Neural progenitor cell (in vitro differentiated cells): ENCODE measurements around the gene RBM19. TPM values are rescaled to one million over a fixed set of nuclear protein-coding genes. Genes with fewer than 3 reads are reported as not detected.

Experiments
- DNase-seq: peaks from one replicate; pipeline ENCODE4 v3.0.0-alpha.2; 2016; ENCODE audit warnings: low spot score
- H2AFZ ChIP-seq: fragments of 200-600 bp; sonication (generic); replicated peaks from 2 replicates; pipeline ENCODE4 v1.6.1; 2016; ENCODE audit warnings: antibody characterized with exemption
- H3F3A ChIP-seq: fragments of 200-600 bp; sonication (generic); 2 replicates; pipeline ENCODE4 v1.6.1; 2016; ENCODE audit warnings: antibody characterized with exemption, low read depth
- H3K27ac ChIP-seq: fragments of 200-600 bp; sonication (generic); 2 replicates; pipeline ENCODE4 v1.5.1; 2016; ENCODE audit warnings: mild to moderate bottlenecking
- H3K27me3 ChIP-seq: fragments of 200-600 bp; sonication (generic); 2 replicates; pipeline ENCODE4 v1.6.1; 2016; ENCODE audit warnings: mild to moderate bottlenecking, moderate library complexity
- H3K36me3 ChIP-seq: fragments of 200-600 bp; sonication (generic); 2 replicates; pipeline ENCODE4 v1.5.1; 2016
- H3K4me1 ChIP-seq: fragments of 200-600 bp; sonication (generic); 2 replicates; pipeline ENCODE4 v1.6.1; 2016; ENCODE audit warnings: mixed run types
- H3K4me2 ChIP-seq: fragments of 200-600 bp; sonication (generic); 2 replicates; pipeline ENCODE4 v1.6.1; 2016
- H3K4me3 ChIP-seq: fragments of 200-600 bp; sonication (generic); 2 replicates; pipeline ENCODE4 v1.5.1; 2016
- H3K79me2 ChIP-seq: fragments of 200-600 bp; sonication (generic); 2 replicates; pipeline ENCODE4 v1.6.1; 2016; ENCODE audit warnings: low read depth
- H3K9ac ChIP-seq: fragments of 200-600 bp; sonication (generic); 2 replicates; pipeline ENCODE4 v1.6.1; 2016
- H3K9me3 ChIP-seq: fragments of 200-600 bp; sonication (generic); 2 replicates; pipeline ENCODE4 v1.5.1; 2016; ENCODE audit warnings: low read depth
- H4K20me1 ChIP-seq: fragments of 200-600 bp; sonication (generic); 2 replicates; pipeline ENCODE4 v1.6.1; 2016; ENCODE audit warnings: low read depth
- H3K27ac Mint-ChIP-seq: 3 replicates; pipeline ENCODE4 v1.8.0; 2021; ENCODE audit warnings: mixed read lengths
- H3K27me3 Mint-ChIP-seq: 2 replicates; pipeline ENCODE4 v1.8.0; 2022; ENCODE audit warnings: low read depth, mild to moderate bottlenecking, inconsistent platforms, moderate library complexity, mixed read lengths; ENCODE audit not compliant: insufficient read depth
- H3K36me3 Mint-ChIP-seq: 3 replicates; pipeline ENCODE4 v1.8.0; 2021; ENCODE audit warnings: mixed read lengths
- H3K4me1 Mint-ChIP-seq: 3 replicates; pipeline ENCODE4 v1.8.0; 2021; ENCODE audit warnings: mixed read lengths
- H3K4me3 Mint-ChIP-seq: 3 replicates; pipeline ENCODE4 v1.8.0; 2021; ENCODE audit warnings: mild to moderate bottlenecking, moderate library complexity, mixed read lengths
- H3K9me3 Mint-ChIP-seq: 3 replicates; pipeline ENCODE4 v1.8.0; 2020; ENCODE audit warnings: mixed read lengths
- EZH2 ChIP-seq: fragments of 200-600 bp; sonication (generic); IDR thresholded peaks from 2 replicates; pipeline ENCODE4 v1.6.1; 2017; ENCODE audit warnings: antibody characterized with exemption, mild to moderate bottlenecking, moderate library complexity
- EZH2phosphoT487 ChIP-seq: fragments of 200-600 bp; sonication (generic); IDR thresholded peaks from 2 replicates; pipeline ENCODE4 v1.6.1; 2017; ENCODE audit warnings: antibody characterized with exemption
- total RNA-seq: library from RNA; depleted of rRNA; stranded (reverse); fragments of >200 nt; gene quantifications from 2 replicates; pipeline ENCODE4 v1.2.3, GENCODE V29; 2015; ENCODE audit warnings: low replicate concordance
- TF ChIP-seq, protein P1 (sequence below): fragments of 200-600 bp; sonication (generic); IDR thresholded peaks from 2 replicates; pipeline ENCODE4 v1.5.1; 2017; ENCODE audit warnings: antibody characterized with exemption, mild to moderate bottlenecking

RBM19 gene
- total RNA-seq, 1 donor from 2014 or later, result 23.5 TPM

DNA sequence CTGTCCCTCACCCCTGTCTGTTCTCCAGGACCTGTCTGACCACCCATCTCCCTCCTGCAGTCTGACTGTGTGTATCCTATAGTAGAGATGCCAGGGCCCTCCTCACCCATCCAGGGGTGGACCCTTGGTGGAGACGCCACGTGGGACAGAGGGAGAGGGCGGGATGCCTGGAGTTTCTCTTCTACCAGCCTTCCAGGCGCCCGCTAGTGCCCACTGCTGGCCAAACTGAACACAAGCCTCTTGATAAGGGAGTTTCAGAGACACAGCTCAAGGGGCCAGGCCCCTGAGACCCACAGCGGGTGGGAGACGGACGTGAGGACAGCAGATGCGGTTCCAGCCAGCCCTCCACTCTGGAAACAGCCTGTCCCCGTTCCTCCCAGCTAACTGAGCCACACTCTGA lies 147.3 kb downstream of the RBM19 start:
- Mint-ChIP-seq H3K27me3 (peaks cover 15% of the 10 kb centered on the region), H3K4me3 (peak overlapping the region; percentile 68), H3K4me1 (peaks cover 70% of the 10 kb centered on the region), H3K36me3 (peaks cover 3% of the 10 kb centered on the region), H3K27ac (no peak overlapping the region), H3K9me3 (no peaks in the 10 kb centered on the region)
- H3F3A ChIP-seq, result peaks cover 23% of the 10 kb centered on the region
- H3K27me3 ChIP-seq, result no peaks in the 10 kb centered on the region
- H4K20me1 ChIP-seq, result no peaks in the 10 kb centered on the region
- H3K9ac ChIP-seq, result no peak overlapping the region
- TF ChIP-seq, protein P1, sequence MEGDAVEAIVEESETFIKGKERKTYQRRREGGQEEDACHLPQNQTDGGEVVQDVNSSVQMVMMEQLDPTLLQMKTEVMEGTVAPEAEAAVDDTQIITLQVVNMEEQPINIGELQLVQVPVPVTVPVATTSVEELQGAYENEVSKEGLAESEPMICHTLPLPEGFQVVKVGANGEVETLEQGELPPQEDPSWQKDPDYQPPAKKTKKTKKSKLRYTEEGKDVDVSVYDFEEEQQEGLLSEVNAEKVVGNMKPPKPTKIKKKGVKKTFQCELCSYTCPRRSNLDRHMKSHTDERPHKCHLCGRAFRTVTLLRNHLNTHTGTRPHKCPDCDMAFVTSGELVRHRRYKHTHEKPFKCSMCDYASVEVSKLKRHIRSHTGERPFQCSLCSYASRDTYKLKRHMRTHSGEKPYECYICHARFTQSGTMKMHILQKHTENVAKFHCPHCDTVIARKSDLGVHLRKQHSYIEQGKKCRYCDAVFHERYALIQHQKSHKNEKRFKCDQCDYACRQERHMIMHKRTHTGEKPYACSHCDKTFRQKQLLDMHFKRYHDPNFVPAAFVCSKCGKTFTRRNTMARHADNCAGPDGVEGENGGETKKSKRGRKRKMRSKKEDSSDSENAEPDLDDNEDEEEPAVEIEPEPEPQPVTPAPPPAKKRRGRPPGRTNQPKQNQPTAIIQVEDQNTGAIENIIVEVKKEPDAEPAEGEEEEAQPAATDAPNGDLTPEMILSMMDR, result peak; percentile 80
- TF ChIP-seq EZH2, result no peak
- peaks cover 36% of the 10 kb centered on the region for H3K4me1 ChIP-seq
- DNase-seq, result peak; percentile 78
- H3K27ac ChIP-seq, result no peak overlapping the region
- no peaks in the 10 kb centered on the region for H3K9me3 ChIP-seq
- H2AFZ ChIP-seq, result no peak overlapping the region
- no peaks in the 10 kb centered on the region for H3K79me2 ChIP-seq
- no peaks in the 10 kb centered on the region for H3K36me3 ChIP-seq
- no peak overlapping the region for H3K4me3 ChIP-seq
- peak overlapping the region; percentile 55 for H3K4me2 ChIP-seq

DNA sequence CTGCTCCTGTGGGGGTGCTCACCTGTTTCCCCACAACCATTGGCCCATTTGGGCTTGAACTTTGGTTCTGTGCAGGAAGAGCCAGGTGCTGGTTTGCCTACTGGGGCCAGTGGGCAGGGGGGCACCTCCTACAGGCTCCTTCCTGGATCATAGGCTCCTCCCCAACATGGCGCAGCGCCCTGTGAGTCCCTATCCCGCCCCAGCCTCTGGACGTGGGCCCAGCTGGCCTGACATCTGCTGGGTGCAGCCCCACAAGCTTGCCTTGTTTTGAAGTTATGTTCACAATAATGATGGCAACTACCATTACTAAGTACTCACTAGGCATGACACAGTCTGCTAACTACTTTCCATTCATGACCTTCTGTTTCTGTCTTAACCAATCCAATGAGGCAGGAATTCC lies 147.8 kb downstream of the RBM19 start:
- Histone ChIP-seq H3K27ac (no peak overlapping the region), H3K36me3 (no peaks in the 10 kb centered on the region), H3K4me1 (peaks cover 31% of the 10 kb centered on the region), H3K9me3 (no peaks in the 10 kb centered on the region), H3K27me3 (no peaks in the 10 kb centered on the region), H3K4me3 (no peak overlapping the region), H3K79me2 (no peaks in the 10 kb centered on the region), H4K20me1 (no peaks in the 10 kb centered on the region), H3K4me2 (no peak overlapping the region), H3K9ac (no peak overlapping the region), H2AFZ (no peak overlapping the region), H3F3A (peaks cover 23% of the 10 kb centered on the region)
- no peak for TF ChIP-seq EZH2
- TF ChIP-seq EZH2phosphoT487, result no peak
- TF ChIP-seq, protein P1, result no peak
- no peaks in the 10 kb centered on the region for H3K9me3 Mint-ChIP-seq
- no peak overlapping the region for H3K4me3 Mint-ChIP-seq
- DNase-seq, result no peak
- H3K36me3 Mint-ChIP-seq, result peaks cover 3% of the 10 kb centered on the region
- peaks cover 12% of the 10 kb centered on the region for H3K27me3 Mint-ChIP-seq
- H3K27ac Mint-ChIP-seq, result no peak overlapping the region
- peaks cover 65% of the 10 kb centered on the region for H3K4me1 Mint-ChIP-seq

DNA sequence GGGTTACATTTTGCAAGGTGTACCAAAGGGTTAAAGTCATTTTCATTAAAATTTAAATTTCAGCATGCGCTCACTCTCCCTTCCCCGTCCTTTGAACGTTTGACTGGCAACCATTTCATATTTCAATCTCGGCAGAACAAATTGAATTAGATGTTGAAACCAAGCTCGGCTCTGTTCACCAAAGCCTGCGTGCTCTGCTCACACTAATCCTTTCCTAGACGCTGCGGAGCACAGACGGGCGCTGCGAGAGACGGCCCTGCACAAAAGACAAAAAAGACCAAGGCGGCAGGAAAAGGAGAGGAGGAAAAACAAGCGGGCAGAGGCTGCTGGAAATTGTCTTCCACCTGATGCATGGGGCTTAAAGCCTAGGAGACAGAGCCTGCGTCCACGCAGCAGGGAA lies 149.3 kb downstream of the RBM19 start:
- Histone ChIP-seq H3K4me2 (no peak overlapping the region), H3K27me3 (no peaks in the 10 kb centered on the region), H3K4me3 (no peak overlapping the region), H2AFZ (no peak overlapping the region), H3F3A (peaks cover 23% of the 10 kb centered on the region), H4K20me1 (no peaks in the 10 kb centered on the region), H3K9me3 (no peaks in the 10 kb centered on the region), H3K4me1 (peaks cover 31% of the 10 kb centered on the region), H3K36me3 (no peaks in the 10 kb centered on the region), H3K27ac (no peak overlapping the region), H3K79me2 (no peaks in the 10 kb centered on the region), H3K9ac (no peak overlapping the region)
- TF ChIP-seq EZH2phosphoT487 (no peak), EZH2 (no peak)
- TF ChIP-seq, protein P1, result no peak
- Mint-ChIP-seq H3K27ac (peak overlapping the region; percentile 46), H3K4me1 (peaks cover 65% of the 10 kb centered on the region), H3K27me3 (peaks cover 14% of the 10 kb centered on the region), H3K9me3 (no peaks in the 10 kb centered on the region), H3K36me3 (peaks cover 1% of the 10 kb centered on the region), H3K4me3 (peak overlapping the region; percentile 67)
- peak; percentile 71 for DNase-seq
